Prostate gland (tissue), 2 donors: ENCODE measurements around the gene ACAP2.

Source experiments
- CTCF ChIP-seq, 4 experiments: fragments of 200-600 bp in 2 of 4; fragments of 450-650 bp in 2 of 4; sonication (generic) in 2 of 4; IDR thresholded peaks; 1 replicate in 3 of 4; 2 replicates in 1 of 4; pipeline ENCODE4 v1.5.1; 2016 to 2019; ENCODE audit warnings: antibody characterized with exemption in 4 of 4, mild to moderate bottlenecking in 2 of 4, moderate library complexity in 2 of 4
- POLR2A ChIP-seq: fragments of 450-650 bp; IDR thresholded peaks from one replicate; pipeline ENCODE4 v1.6.1; 2016; ENCODE audit warnings: antibody characterized with exemption, mild to moderate bottlenecking
- POLR2AphosphoS5 ChIP-seq: sonication (generic); formaldehyde crosslinking; IDR thresholded peaks from one replicate; pipeline ENCODE4 v1.6.1; 2017; ENCODE audit warnings: antibody characterized with exemption

GRCh38 chr3:195403244-195403643 lies 39.6 kb downstream of the ACAP2 start:
- no peak for TF ChIP-seq CTCF (IDR thresholded peaks at IDR 0.05)
- TF ChIP-seq POLR2A: no peak
- TF ChIP-seq POLR2AphosphoS5: no peak
